GM23338 (cell line): ENCODE data around the gene CEACAM16. TPM values are rescaled to one million over a fixed set of nuclear protein-coding genes. Genes with fewer than 3 reads are reported as not detected.

Experiments
- ATAC-seq: fragments of 200-7000 bp; cut with Tn5 transposase; 3 replicates; pipeline ENCODE4 v1.9.1; 2020
- DNase-seq: peaks from one replicate; pipeline ENCODE4 v3.0.0-alpha.2; 2015; ENCODE audit warnings: low spot score
- H2AFZ ChIP-seq: fragments of 200-600 bp; sonication (generic); 2 replicates; pipeline ENCODE4 v1.8.0; 2016; ENCODE audit warnings: antibody characterized with exemption, mild to moderate bottlenecking, moderate library complexity
- H3F3A ChIP-seq: fragments of 200-600 bp; sonication (generic); replicated peaks from 2 replicates; pipeline ENCODE4 v1.8.0; 2017; ENCODE audit warnings: antibody characterized with exemption, mixed run types, low read depth
- H3K27ac ChIP-seq: fragments of 200-600 bp; sonication (generic); 2 replicates; pipeline ENCODE4 v1.6.1; 2016; ENCODE audit warnings: low read depth
- H3K27me3 ChIP-seq: fragments of 200-600 bp; sonication (generic); 2 replicates; pipeline ENCODE4 v1.8.0; 2016; ENCODE audit warnings: mild to moderate bottlenecking, mixed run types, moderate library complexity; ENCODE audit not compliant: insufficient read depth
- H3K36me3 ChIP-seq: fragments of 200-600 bp; sonication (generic); 2 replicates; pipeline ENCODE4 v1.8.0; 2016; ENCODE audit warnings: mild to moderate bottlenecking; ENCODE audit not compliant: insufficient read depth
- H3K4me1 ChIP-seq: fragments of 200-600 bp; sonication (generic); 2 replicates; pipeline ENCODE4 v1.8.0; 2016; ENCODE audit warnings: mild to moderate bottlenecking, moderate library complexity; ENCODE audit not compliant: insufficient read depth
- H3K4me2 ChIP-seq: fragments of 200-600 bp; sonication (generic); 2 replicates; pipeline ENCODE4 v1.7.1; 2017; ENCODE audit warnings: mixed run types
- H3K4me3 ChIP-seq: fragments of 200-600 bp; sonication (generic); 2 replicates; pipeline ENCODE4 v1.6.1; 2016; ENCODE audit warnings: mixed run types
- H3K79me2 ChIP-seq: fragments of 200-600 bp; sonication (generic); replicated peaks from 2 replicates; pipeline ENCODE4 v1.8.0; 2017; ENCODE audit warnings: mild to moderate bottlenecking; ENCODE audit not compliant: insufficient read depth
- H3K9me2 ChIP-seq: fragments of 200-600 bp; sonication (generic); 2 replicates; pipeline ENCODE4 v1.8.0; 2017; ENCODE audit not compliant: insufficient read depth
- H4K20me1 ChIP-seq: fragments of 200-600 bp; sonication (generic); replicated peaks from 2 replicates; pipeline ENCODE4 v1.8.0; 2017; ENCODE audit warnings: mild to moderate bottlenecking; ENCODE audit not compliant: insufficient read depth
- H3K27ac Mint-ChIP-seq: 2 replicates; pipeline ENCODE4 v1.8.0; 2020; ENCODE audit warnings: inconsistent platforms, mild to moderate bottlenecking, moderate library complexity, mixed read lengths
- H3K27me3 Mint-ChIP-seq: 3 replicates; pipeline ENCODE4 v1.8.0; 2022; ENCODE audit warnings: low read depth, mild to moderate bottlenecking, moderate library complexity, mixed read lengths, inconsistent platforms; ENCODE audit not compliant: insufficient read depth, poor library complexity
- H3K36me3 Mint-ChIP-seq: 3 replicates; pipeline ENCODE4 v1.8.0; 2021; ENCODE audit warnings: low read depth, mild to moderate bottlenecking, inconsistent platforms, moderate library complexity, mixed read lengths
- H3K4me1 Mint-ChIP-seq: 3 replicates; pipeline ENCODE4 v1.8.0; 2020; ENCODE audit warnings: mild to moderate bottlenecking, inconsistent platforms, mixed read lengths
- H3K4me3 Mint-ChIP-seq: 3 replicates; pipeline ENCODE4 v1.8.0; 2021; ENCODE audit warnings: moderate library complexity, mild to moderate bottlenecking, inconsistent platforms, mixed read lengths
- H3K9me3 Mint-ChIP-seq: 3 replicates; pipeline ENCODE4 v1.8.0; 2020; ENCODE audit warnings: moderate library complexity, mild to moderate bottlenecking, inconsistent platforms, mixed read lengths
- CREB1 ChIP-seq: fragments of 250-450 bp; sonication (Bioruptor Pico); IDR thresholded peaks from 2 replicates; pipeline ENCODE4 v1.5.0; 2020; ENCODE audit warnings: low read depth, mild to moderate bottlenecking, moderate library complexity
- CTCF ChIP-seq, 2 experiments: fragments of 200-600 bp in 1 of 2; sonication (generic) in 1 of 2; conservative IDR thresholded peaks; 2 replicates each; pipeline versions ENCODE4 v1.5.1 to v1.6.1; 2016 to 2017; ENCODE audit warnings: antibody characterized with exemption in 2 of 2, low read depth in 2 of 2, mild to moderate bottlenecking in 2 of 2, moderate library complexity in 1 of 2
- ETS1 ChIP-seq: IDR thresholded peaks from 2 replicates; pipeline ENCODE4 v1.6.1; 2016; ENCODE audit warnings: antibody characterized with exemption
- EZH2 ChIP-seq: fragments of 200-600 bp; sonication (generic); IDR thresholded peaks from one replicate; pipeline ENCODE4 v1.8.0; 2017; ENCODE audit warnings: antibody characterized with exemption, mild to moderate bottlenecking, low read depth; ENCODE audit not compliant: unreplicated experiment
- JUNB ChIP-seq: IDR thresholded peaks from one replicate; pipeline ENCODE4 v1.6.1; 2016; ENCODE audit warnings: antibody characterized with exemption; ENCODE audit not compliant: unreplicated experiment
- POLR2AphosphoS5 ChIP-seq: IDR thresholded peaks from 2 replicates; pipeline ENCODE4 v1.6.1; 2016; ENCODE audit warnings: antibody characterized with exemption, low read depth
- REST ChIP-seq: IDR thresholded peaks from one replicate; pipeline ENCODE4 v1.6.1; 2018; ENCODE audit warnings: antibody characterized with exemption; ENCODE audit not compliant: unreplicated experiment
- ZNF114 ChIP-seq: fragments of 250-450 bp; sonication (Bioruptor Pico); IDR thresholded peaks from 2 replicates; pipeline ENCODE4 v1.5.0; 2020; ENCODE audit warnings: mild to moderate bottlenecking, moderate library complexity
- polyA plus RNA-seq: library from polyadenylated mRNA; unstranded; fragments of >200 nt; fragmentation: Nextera tagmentation; extraction: Ambion mirVana; gene quantifications from 2 replicates; pipeline ENCODE4 v1.2.1, GENCODE V29; 2016
- total RNA-seq: library from RNA; depleted of rRNA; stranded (reverse); fragments of >200 nt; shearing (Covaris generic); gene quantifications from 2 replicates; pipeline ENCODE4 v1.2.3, GENCODE V29; 2014

Gene CEACAM16
- total and polyA plus RNA-seq, 2 experiments from 2014 or later: not detected

GRCh38 chr19:44757057-44757734 lies 58.2 kb downstream of the CEACAM16 start:
- ATAC-seq (peak; percentile 9), DNase-seq (peak; percentile 49)
- H3K27me3 ChIP-seq: peaks cover 63% of the 10 kb centered on the region
- peaks cover 32% of the 10 kb centered on the region for H3K4me1 Mint-ChIP-seq
- no peaks in the 10 kb centered on the region for H3K36me3 Mint-ChIP-seq
- peaks cover 16% of the 10 kb centered on the region; the same call in 1 of the 2 replicates for H3F3A ChIP-seq
- no peaks in the 10 kb centered on the region for H3K79me2 ChIP-seq
- H3K27me3 Mint-ChIP-seq: peaks cover 62% of the 10 kb centered on the region
- H3K9me2 ChIP-seq: no peaks in the 10 kb centered on the region
- TF ChIP-seq ETS1: no peak
- TF ChIP-seq REST: peak; percentile 58
- TF ChIP-seq CREB1 (CRISPR knock-in tag): no peak
- no peak for TF ChIP-seq CTCF (conservative IDR thresholded peaks at IDR 0.05; ENCODE audit: low read depth in 2 of 2)
- peak; percentile 68 for TF ChIP-seq EZH2
- no peak for TF ChIP-seq JUNB
- 0 out of 2 replicates have a peak, but pooled peaks have one; percentile 3 for TF ChIP-seq POLR2AphosphoS5
- no peak for TF ChIP-seq ZNF114 (CRISPR knock-in tag)
- peak overlapping the region; percentile 98 for H3K4me2 ChIP-seq
- H3K4me3 Mint-ChIP-seq: peak overlapping the region; percentile 85
- peak overlapping the region; percentile 77 for H3K4me3 ChIP-seq
- H3K4me1 ChIP-seq: peaks cover 33% of the 10 kb centered on the region
- H3K36me3 ChIP-seq: no peaks in the 10 kb centered on the region
- peak overlapping the region; percentile 91 for H2AFZ ChIP-seq
- H4K20me1 ChIP-seq: no peaks in the 10 kb centered on the region
- no peaks in the 10 kb centered on the region; the same call in 2 of the 3 replicates for H3K9me3 Mint-ChIP-seq
- no peak overlapping the region for H3K27ac ChIP-seq
- H3K27ac Mint-ChIP-seq: no peak overlapping the region
